GM18505 (cell line): ENCODE data around the gene MGAT4D.
A peak's percentile ranks its signal among the peaks of the same experiment; 100 is the strongest.
"Not testable (repeated sequence)": the region's sequence is repeated elsewhere in the genome, so short reads cannot be mapped to it uniquely, and the experiment has no call there.

Experiments used
- ATAC-seq: cut with Tn5 transposase; IDR thresholded peaks from one replicate; pipeline ENCODE4 v1.9.1; 2021; ENCODE audit not compliant: unreplicated experiment
- POLR2A ChIP-seq: IDR thresholded peaks from 4 replicates; pipeline ENCODE4 v1.6.1; 2011; ENCODE audit warnings: borderline replicate concordance; ENCODE audit not compliant: insufficient read depth, insufficient read length; ENCODE audit errors: extremely low read depth

MGAT4D gene

GRCh38 chr4:140469791-140470733, 28.0 kb downstream of the MGAT4D start:
- ATAC-seq = no peak
- TF ChIP-seq POLR2A = no peak

GRCh38 chr4:140466146-140466545, 31.9 kb downstream of the MGAT4D start:
- TF ChIP-seq POLR2A = no peak
- ATAC-seq = no peak

GRCh38 chr4:140463614-140464013, 34.5 kb downstream of the MGAT4D start:
- ATAC-seq = no peak
- TF ChIP-seq POLR2A = no peak

DNA sequence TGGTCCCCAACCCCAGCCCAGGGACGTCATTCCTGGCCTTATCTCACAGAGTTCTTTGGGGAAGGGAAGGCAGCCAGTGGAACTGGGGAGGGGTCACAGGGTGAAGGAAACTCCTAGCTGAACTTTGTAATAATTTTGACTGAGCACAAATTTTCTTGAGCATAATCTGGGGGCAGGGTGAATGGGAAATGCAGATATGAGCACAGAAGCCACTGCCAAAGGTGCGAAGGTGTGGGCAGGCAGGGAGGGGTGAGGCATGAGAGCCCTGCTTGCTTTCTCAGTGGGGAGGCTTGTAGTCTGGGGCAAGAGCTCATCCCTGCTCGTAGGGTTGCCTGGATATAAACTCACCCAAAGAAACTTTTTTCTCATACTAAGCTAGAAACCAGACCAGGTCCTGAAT, 34.9 kb downstream of the MGAT4D start:
- ATAC-seq = no peak
- no peak for TF ChIP-seq POLR2A

DNA sequence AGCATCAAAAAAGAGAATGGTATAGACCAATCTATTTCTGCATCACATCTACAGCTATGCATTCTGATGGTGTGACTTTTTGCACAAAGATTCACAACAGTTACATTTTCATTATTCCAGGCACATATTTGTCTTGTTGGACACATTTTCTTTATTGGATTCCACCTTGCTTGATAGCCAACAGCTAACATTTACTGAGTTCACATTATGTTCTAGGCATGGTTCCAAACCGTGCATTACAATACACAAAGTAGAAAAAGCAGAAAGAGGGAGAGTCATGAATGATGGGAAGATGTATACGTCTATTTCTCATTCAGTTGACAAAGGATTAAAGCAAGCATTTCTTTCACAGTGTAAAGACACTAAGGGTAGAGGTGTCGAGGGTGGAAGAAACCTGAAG, 47.7 kb downstream of the MGAT4D start:
- no peak for ATAC-seq
- no peak for TF ChIP-seq POLR2A

DNA sequence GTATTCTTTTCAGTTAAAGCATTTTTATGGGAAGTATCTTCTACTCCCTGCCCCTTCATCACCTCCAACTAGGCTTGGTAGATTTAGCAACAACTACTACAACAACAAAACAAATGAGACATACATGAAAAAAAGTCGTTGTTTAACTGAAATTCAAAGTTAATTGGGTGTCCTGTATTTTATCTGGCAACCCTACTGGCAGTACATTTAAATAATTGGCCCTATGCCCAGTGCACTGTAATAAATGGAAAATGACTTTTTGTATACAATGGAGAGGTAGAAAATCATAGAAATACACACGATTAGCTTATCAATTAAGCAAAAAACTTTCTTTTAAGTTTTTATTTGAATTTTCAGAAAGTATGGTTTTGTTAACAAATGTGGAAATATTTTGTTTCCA, 49.3 kb downstream of the MGAT4D start:
- no peak for ATAC-seq
- TF ChIP-seq POLR2A = no peak

DNA sequence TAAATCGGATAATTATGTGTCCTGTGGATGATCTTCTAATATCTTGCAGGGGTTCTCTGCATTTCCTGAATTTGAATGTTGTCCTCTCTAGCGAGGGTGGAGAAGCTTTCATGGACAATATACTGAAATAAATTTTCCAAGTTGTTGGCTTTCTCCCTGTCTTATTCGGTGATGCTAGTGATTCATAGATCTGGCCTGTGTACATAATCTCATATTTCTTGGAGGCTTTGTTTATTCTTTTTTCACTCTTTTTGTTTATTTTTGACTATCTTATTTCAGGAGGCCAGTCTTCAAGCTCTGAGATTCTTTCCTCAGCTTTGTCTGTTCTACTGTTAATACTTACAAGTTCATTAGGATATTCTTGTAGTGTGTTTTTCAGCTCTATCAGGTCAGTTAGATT, 49.9 kb downstream of the MGAT4D start:
- no peak for ATAC-seq
- no peak for TF ChIP-seq POLR2A

DNA sequence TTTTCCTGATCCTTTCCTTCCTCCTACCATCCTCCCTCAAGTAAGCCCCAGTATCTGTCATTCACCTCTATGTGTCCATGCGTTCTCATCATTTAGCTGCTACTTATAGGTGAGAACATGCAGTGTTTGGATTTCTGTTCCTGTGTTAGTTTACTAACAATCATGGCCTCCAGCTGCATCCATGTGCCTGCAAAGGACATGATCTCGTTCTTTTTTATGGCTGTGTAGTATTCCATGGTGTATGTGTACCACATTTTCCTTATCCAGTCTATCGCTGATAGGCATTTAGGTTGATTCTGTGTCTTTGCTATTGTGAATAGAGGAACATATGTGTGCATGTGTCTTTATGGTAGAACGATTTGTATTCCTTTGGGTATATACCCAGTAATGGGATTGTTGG, 53.7 kb downstream of the MGAT4D start:
- not testable (repeated sequence) for ATAC-seq

GRCh38 chr4:140439644-140440142, 58.4 kb downstream of the MGAT4D start:
- TF ChIP-seq POLR2A = no peak
- ATAC-seq = no peak

- no peak for TF ChIP-seq POLR2A
- no peak for ATAC-seq
These were observed 70.1 kb downstream of the MGAT4D start for GRCh38 chr4:140427919-140428471.

- ATAC-seq = peak; percentile 92
- TF ChIP-seq POLR2A = no peak
These were observed 70.8 kb downstream of the MGAT4D start, which contains the start of gene CLGN for GRCh38 chr4:140427106-140427918. TSS of gene CLGN (minus strand) at chr4:140427648. CDS start at chr4:140413078, 14,570 bp downstream.

DNA sequence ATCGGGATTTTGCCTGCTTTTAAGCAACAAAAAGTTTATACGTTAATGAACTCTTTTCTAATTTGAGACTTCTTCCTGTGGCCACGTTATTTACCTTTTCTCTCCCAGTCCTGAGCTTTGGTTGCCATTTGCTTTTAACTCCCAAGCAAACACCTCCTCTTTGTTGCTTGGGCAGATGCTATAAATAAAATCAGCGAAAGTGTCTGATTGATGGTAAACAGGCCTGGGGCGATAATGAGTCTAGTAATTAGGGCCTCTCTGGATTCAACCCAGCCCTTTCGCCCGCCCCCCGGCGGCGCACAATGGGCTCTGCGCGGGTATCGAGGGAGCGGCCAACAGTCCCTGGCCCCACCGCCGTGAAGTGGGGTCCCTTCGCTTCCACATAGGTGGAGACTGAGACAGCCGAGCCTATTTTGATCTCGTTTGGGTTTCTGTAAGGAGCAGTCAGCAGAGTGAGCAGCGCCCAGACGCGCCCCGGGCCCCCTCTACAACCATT, 71.4 kb downstream of the MGAT4D start:
- no peak for TF ChIP-seq POLR2A
- ATAC-seq = peak; percentile 13

DNA sequence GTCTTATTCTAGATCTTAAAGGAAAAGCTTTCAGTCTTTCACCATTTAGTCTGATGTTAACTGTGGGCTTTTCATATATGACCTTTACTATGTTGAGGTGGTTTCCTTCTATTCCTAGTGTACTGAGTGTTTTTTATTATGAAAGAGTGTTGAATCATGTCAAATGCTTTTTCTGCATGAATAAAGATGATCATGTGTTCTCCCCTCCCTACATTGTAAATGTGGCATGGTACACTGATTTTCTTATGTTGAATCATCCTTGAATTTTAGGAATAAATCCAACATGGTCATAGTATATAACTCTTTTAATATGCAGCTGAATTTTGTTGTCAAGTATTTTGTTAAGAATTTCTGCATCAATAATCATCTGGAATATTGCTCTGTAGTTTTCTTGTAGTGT, 75.0 kb downstream of the MGAT4D start:
- no peak for TF ChIP-seq POLR2A
- ATAC-seq = no peak

- not testable (repeated sequence) for ATAC-seq
These were observed 84.7 kb downstream of the MGAT4D start for GRCh38 chr4:140413130-140413969.
